H9 (cell line): ENCODE results near the gene SPRR3. TPM values are rescaled to one million over a fixed set of nuclear protein-coding genes. Genes with fewer than 3 reads are reported as not detected.

Experiments used
- DNase-seq: peaks from one replicate; pipeline ENCODE4 v3.0.0-alpha.2; 2017
- H2AFZ ChIP-seq: one replicate; pipeline ENCODE4 v1.6.1; 2013; ENCODE audit warnings: mild to moderate bottlenecking, low read length, control low read depth, moderate library complexity
- H2AK5ac ChIP-seq: 2 replicates; pipeline ENCODE4 v1.6.1; 2013; ENCODE audit warnings: low read length, control low read depth, mixed read lengths; ENCODE audit not compliant: insufficient read length
- H2BK120ac ChIP-seq: one replicate; pipeline ENCODE4 v1.6.1; 2013; ENCODE audit warnings: low read depth, mild to moderate bottlenecking, low read length, control low read depth, inconsistent platforms; ENCODE audit not compliant: poor library complexity, severe bottlenecking
- H2BK12ac ChIP-seq: 2 replicates; pipeline ENCODE4 v1.6.1; 2013; ENCODE audit warnings: low read length, control low read depth, mixed read lengths, low read depth; ENCODE audit not compliant: insufficient read length
- H2BK15ac ChIP-seq: 2 replicates; pipeline ENCODE4 v1.6.1; 2013; ENCODE audit warnings: low read depth, low read length, control low read depth
- H2BK20ac ChIP-seq: one replicate; pipeline ENCODE4 v1.6.1; 2013; ENCODE audit warnings: low read depth, mild to moderate bottlenecking, low read length, control low read depth, inconsistent platforms; ENCODE audit not compliant: poor library complexity, severe bottlenecking
- H2BK5ac ChIP-seq: 2 replicates; pipeline ENCODE4 v1.6.1; 2013; ENCODE audit warnings: low read length, control low read depth, mixed read lengths; ENCODE audit not compliant: insufficient read length
- H3K14ac ChIP-seq: 2 replicates; pipeline ENCODE4 v1.6.1; 2013; ENCODE audit warnings: low read length, control low read depth; ENCODE audit not compliant: insufficient read depth
- H3K18ac ChIP-seq: 2 replicates; pipeline ENCODE4 v1.6.1; 2013; ENCODE audit warnings: low read depth, mild to moderate bottlenecking, mixed read lengths, low read length, control low read depth; ENCODE audit not compliant: insufficient read length
- H3K23ac ChIP-seq: 2 replicates; pipeline ENCODE4 v1.6.1; 2013; ENCODE audit warnings: low read length, control low read depth, mixed read lengths, low read depth; ENCODE audit not compliant: insufficient read length
- H3K23me2 ChIP-seq: 2 replicates; pipeline ENCODE4 v1.6.1; 2013; ENCODE audit warnings: low read depth, mild to moderate bottlenecking, mixed read lengths, low read length, control low read depth; ENCODE audit not compliant: insufficient read length, poor library complexity, severe bottlenecking
- H3K27ac ChIP-seq: 2 replicates; pipeline ENCODE4 v1.5.1; 2013; ENCODE audit warnings: low read length, control low read depth, mixed read lengths, low read depth; ENCODE audit not compliant: insufficient read length
- H3K27me3 ChIP-seq: 2 replicates; pipeline ENCODE4 v1.6.1; 2013; ENCODE audit warnings: low read length, control low read depth, inconsistent platforms; ENCODE audit not compliant: insufficient read depth
- H3K4ac ChIP-seq: 2 replicates; pipeline ENCODE4 v1.6.1; 2013; ENCODE audit warnings: low read depth, mild to moderate bottlenecking, control low read depth, inconsistent platforms, low read length, moderate library complexity
- H3K4me1 ChIP-seq: 2 replicates; pipeline ENCODE4 v1.6.1; 2013; ENCODE audit warnings: low read length, control low read depth, inconsistent platforms; ENCODE audit not compliant: insufficient read depth
- H3K4me2 ChIP-seq: 2 replicates; pipeline ENCODE4 v1.6.1; 2013; ENCODE audit warnings: low read length, control low read depth, mixed read lengths; ENCODE audit not compliant: insufficient read length, insufficient read depth
- H3K56ac ChIP-seq: 2 replicates; pipeline ENCODE4 v1.6.1; 2013; ENCODE audit warnings: low read depth, mild to moderate bottlenecking, mixed read lengths, low read length, control low read depth; ENCODE audit not compliant: insufficient read length
- H3K79me1 ChIP-seq: 2 replicates; pipeline ENCODE4 v1.6.1; 2013; ENCODE audit warnings: low read depth, mild to moderate bottlenecking, moderate library complexity, low read length, control low read depth, inconsistent platforms; ENCODE audit not compliant: insufficient read depth, poor library complexity, severe bottlenecking
- H3K79me2 ChIP-seq: 2 replicates; pipeline ENCODE4 v1.6.1; 2013; ENCODE audit warnings: low read length, control low read depth, inconsistent platforms; ENCODE audit not compliant: insufficient read depth
- H3K9ac ChIP-seq: 2 replicates; pipeline ENCODE4 v1.6.1; 2013; ENCODE audit warnings: low read length, control low read depth, mixed read lengths; ENCODE audit not compliant: insufficient read length; ENCODE audit errors: extremely low read depth
- H3K9me3 ChIP-seq: one replicate; pipeline ENCODE4 v1.6.1; 2013; ENCODE audit warnings: low read depth, low read length, inconsistent platforms; ENCODE audit not compliant: control insufficient read depth
- H3T11ph ChIP-seq: one replicate; pipeline ENCODE4 v1.6.1; 2013; ENCODE audit warnings: mild to moderate bottlenecking, low read length, control low read depth, inconsistent platforms
- H4K20me1 ChIP-seq: one replicate; pipeline ENCODE4 v1.6.1; 2013; ENCODE audit not compliant: control insufficient read depth, insufficient read length, insufficient read depth
- H4K5ac ChIP-seq: 2 replicates; pipeline ENCODE4 v1.6.1; 2013; ENCODE audit warnings: low read depth, mild to moderate bottlenecking, mixed read lengths, low read length, control low read depth; ENCODE audit not compliant: insufficient read length
- H4K8ac ChIP-seq: replicated peaks from 2 replicates; pipeline ENCODE4 v1.6.1; 2013; ENCODE audit warnings: low read length, control low read depth, mixed read lengths, low read depth; ENCODE audit not compliant: insufficient read length
- H4K91ac ChIP-seq: 2 replicates; pipeline ENCODE4 v1.6.1; 2013; ENCODE audit warnings: low read depth, mild to moderate bottlenecking, moderate library complexity, mixed read lengths, low read length, control low read depth; ENCODE audit not compliant: insufficient read length
- H3K27ac Mint-ChIP-seq, 3 experiments: 2 replicates in 2 of 3; 3 replicates in 1 of 3; pipeline ENCODE4 v1.8.0; 2020 to 2021; ENCODE audit warnings: mixed read lengths in 3 of 3, mild to moderate bottlenecking in 1 of 3, moderate library complexity in 1 of 3
- H3K27me3 Mint-ChIP-seq: 2 replicates; pipeline ENCODE4 v1.8.0; 2021; ENCODE audit warnings: low read depth, mild to moderate bottlenecking, moderate library complexity, mixed read lengths
- H3K36me3 Mint-ChIP-seq, 3 experiments: 2 replicates in 2 of 3; 3 replicates in 1 of 3; pipeline ENCODE4 v1.8.0; 2020 to 2021; ENCODE audit warnings: low read depth in 3 of 3, mixed read lengths in 3 of 3; ENCODE audit not compliant: insufficient read depth in 1 of 3
- H3K4me1 Mint-ChIP-seq, 2 experiments: 2 replicates each; pipeline ENCODE4 v1.8.0; 2020; ENCODE audit warnings: mixed read lengths in 2 of 2
- H3K4me3 Mint-ChIP-seq, 2 experiments: 2 replicates in 1 of 2; 3 replicates in 1 of 2; pipeline ENCODE4 v1.8.0; 2020 to 2021; ENCODE audit warnings: mild to moderate bottlenecking in 2 of 2, mixed read lengths in 2 of 2, moderate library complexity in 1 of 2
- H3K9me3 Mint-ChIP-seq, 2 experiments: 2 replicates in 1 of 2; 3 replicates in 1 of 2; pipeline ENCODE4 v1.8.0; 2020; ENCODE audit warnings: mild to moderate bottlenecking in 2 of 2, mixed read lengths in 2 of 2, moderate library complexity in 1 of 2
- CTCF ChIP-seq: fragments of 200-600 bp; sonication (generic); conservative IDR thresholded peaks from 3 replicates; pipeline ENCODE4 v1.8.0; 2021; ENCODE audit warnings: antibody characterized with exemption, mild to moderate bottlenecking
- WGBS: extraction: QIAGEN DNeasy Blood & Tissue Kit; methylation state at CpG from one replicate; pipeline ENCODE4 v1.1.7; 2013; ENCODE audit warnings: missing lambda C conversion rate, low lambda C conversion rate, mixed read lengths; ENCODE audit not compliant: insufficient read length; ENCODE audit errors: extremely low coverage; 5-methylcytosine and 5-hydroxymethylcytosine counted together
- total RNA-seq: library from RNA; stranded (reverse); gene quantifications from 2 replicates; pipeline ENCODE4 v1.2.1, GENCODE V29; 2021

Gene SPRR3
- total RNA-seq, 1 experiment from 2014 or later, result not detected

GRCh38 chr1:152959801-152960451 is 41.6 kb upstream of the SPRR3 start:
- Mint-ChIP-seq H3K4me1 (no peaks in the 10 kb centered on the region), H3K4me3 (no peak overlapping the region), H3K27ac (no peak overlapping the region), H3K27me3 (peaks cover 2% of the 10 kb centered on the region; the same call in 1 of the 2 replicates), H3K9me3 (peaks cover 0 to 21% of the 10 kb centered on the region in 2 experiments; a peak in 4 of 5 replicates), H3K36me3 (no peaks in the 10 kb centered on the region)
- no peak overlapping the region for H3K14ac ChIP-seq
- DNase-seq, result no peak
- no peak overlapping the region for H2AK5ac ChIP-seq
- H4K20me1 ChIP-seq, result no peaks in the 10 kb centered on the region
- H2BK12ac ChIP-seq, result no peak overlapping the region
- no peaks in the 10 kb centered on the region for H3K79me2 ChIP-seq
- no peaks in the 10 kb centered on the region for H3K79me1 ChIP-seq
- H2BK20ac ChIP-seq, result no peak overlapping the region
- no peak overlapping the region for H4K91ac ChIP-seq
- no peak overlapping the region for H4K5ac ChIP-seq
- no peak overlapping the region for H3K27ac ChIP-seq
- no peak overlapping the region for H2AFZ ChIP-seq
- no peak overlapping the region for H4K8ac ChIP-seq
- TF ChIP-seq CTCF, result no peak
- H3K9me3 ChIP-seq, result no peaks in the 10 kb centered on the region
- H3K27me3 ChIP-seq, result no peaks in the 10 kb centered on the region
- no peak overlapping the region for H3T11ph ChIP-seq
- no peak overlapping the region for H3K4ac ChIP-seq
- no peak overlapping the region for H3K18ac ChIP-seq
- H3K23me2 ChIP-seq, result no peaks in the 10 kb centered on the region
- H3K23ac ChIP-seq, result no peak overlapping the region
- no peak overlapping the region for H2BK5ac ChIP-seq
- H3K4me1 ChIP-seq, result no peaks in the 10 kb centered on the region
- no peak overlapping the region for H2BK15ac ChIP-seq
- WGBS, result no CpG with 5 or more reads among the region's 10 CpGs
- H2BK120ac ChIP-seq, result no peak overlapping the region
- H3K9ac ChIP-seq, result no peak overlapping the region
- H3K4me2 ChIP-seq, result no peak overlapping the region
- no peak overlapping the region for H3K56ac ChIP-seq
